ENCODE results near the gene OR2W1.

Gene OR2W1

DNA sequence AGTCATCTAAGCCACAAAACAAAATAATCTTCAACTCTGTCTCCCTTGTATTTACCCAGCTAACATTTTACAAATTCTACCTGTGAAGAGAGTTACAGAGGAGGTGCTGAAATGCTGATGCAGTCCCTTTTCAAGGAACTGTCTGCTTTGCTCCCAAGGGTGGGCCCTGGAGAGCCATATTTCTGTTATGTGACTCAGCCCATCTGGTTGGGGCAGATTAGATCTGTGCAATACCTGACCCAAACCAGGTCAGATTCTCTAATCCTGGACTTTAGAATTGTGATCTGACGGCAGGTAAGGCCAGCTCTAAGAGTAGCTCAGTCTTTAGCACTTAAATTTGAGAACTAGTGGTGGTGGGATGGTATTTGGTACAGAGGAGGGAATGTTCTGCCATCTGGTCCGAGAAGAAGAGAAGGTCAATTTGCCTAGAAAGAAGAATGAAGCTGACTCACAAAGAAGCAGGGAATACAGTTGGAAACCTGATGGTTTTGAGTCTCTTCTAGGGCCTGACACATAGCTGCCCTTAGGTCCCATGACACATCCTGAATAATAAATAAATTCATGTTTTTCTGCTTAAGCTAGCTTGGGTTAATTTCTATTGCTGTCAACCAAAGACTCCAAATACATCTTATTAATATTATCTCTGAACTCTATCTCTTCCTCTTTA is 48.0 kb downstream of the OR2W1 start:
- DNase-seq, result no peak

- no peak for DNase-seq
These were observed 49.8 kb downstream of the OR2W1 start for GRCh38 chr6:28995093-28995650.
